Ishikawa (cell line): ENCODE data around the gene STYX.
A peak's percentile ranks its signal among the peaks of the same experiment; 100 is the strongest.

ENCODE experiments used
- CEBPB ChIP-seq: IDR thresholded peaks from 2 replicates; pipeline ENCODE4 v1.6.1; 2012
- CREB1 ChIP-seq: IDR thresholded peaks from 2 replicates; pipeline ENCODE4 v1.6.1; 2012; ENCODE audit warnings: low read depth
- EGR1 ChIP-seq: IDR thresholded peaks from 2 replicates; pipeline ENCODE4 v1.6.1; 2012
- EP300 ChIP-seq: IDR thresholded peaks from 2 replicates; pipeline ENCODE4 v1.6.1; 2012; ENCODE audit warnings: borderline replicate concordance
- FOXM1 ChIP-seq: IDR thresholded peaks from 2 replicates; pipeline ENCODE4 v1.6.1; 2012; ENCODE audit warnings: low read depth, borderline replicate concordance
- MAX ChIP-seq: IDR thresholded peaks from 2 replicates; pipeline ENCODE4 v1.6.1; 2012
- NFIC ChIP-seq: IDR thresholded peaks from 2 replicates; pipeline ENCODE4 v1.6.1; 2012
- RAD21 ChIP-seq: IDR thresholded peaks from 2 replicates; pipeline ENCODE4 v1.6.1; 2012; ENCODE audit warnings: low read depth
- REST ChIP-seq: IDR thresholded peaks from 2 replicates; pipeline ENCODE4 v1.6.1; 2012; ENCODE audit warnings: low read depth, mild to moderate bottlenecking
- TAF1 ChIP-seq: IDR thresholded peaks from 2 replicates; pipeline ENCODE4 v1.6.1; 2012; ENCODE audit warnings: low read depth, mild to moderate bottlenecking
- TCF12 ChIP-seq: IDR thresholded peaks from 2 replicates; pipeline ENCODE4 v1.6.1; 2012; ENCODE audit warnings: low read depth
- TEAD4 ChIP-seq: IDR thresholded peaks from 2 replicates; pipeline ENCODE4 v1.6.1; 2012
- YY1 ChIP-seq: IDR thresholded peaks from 2 replicates; pipeline ENCODE4 v1.6.1; 2012; ENCODE audit warnings: low read depth
- ZBTB7A ChIP-seq: IDR thresholded peaks from 2 replicates; pipeline ENCODE4 v1.6.1; 2012; ENCODE audit warnings: low read depth
- TF ChIP-seq, protein P1 (sequence below): IDR thresholded peaks from 2 replicates; pipeline ENCODE4 v1.6.1; 2012

STYX gene

DNA sequence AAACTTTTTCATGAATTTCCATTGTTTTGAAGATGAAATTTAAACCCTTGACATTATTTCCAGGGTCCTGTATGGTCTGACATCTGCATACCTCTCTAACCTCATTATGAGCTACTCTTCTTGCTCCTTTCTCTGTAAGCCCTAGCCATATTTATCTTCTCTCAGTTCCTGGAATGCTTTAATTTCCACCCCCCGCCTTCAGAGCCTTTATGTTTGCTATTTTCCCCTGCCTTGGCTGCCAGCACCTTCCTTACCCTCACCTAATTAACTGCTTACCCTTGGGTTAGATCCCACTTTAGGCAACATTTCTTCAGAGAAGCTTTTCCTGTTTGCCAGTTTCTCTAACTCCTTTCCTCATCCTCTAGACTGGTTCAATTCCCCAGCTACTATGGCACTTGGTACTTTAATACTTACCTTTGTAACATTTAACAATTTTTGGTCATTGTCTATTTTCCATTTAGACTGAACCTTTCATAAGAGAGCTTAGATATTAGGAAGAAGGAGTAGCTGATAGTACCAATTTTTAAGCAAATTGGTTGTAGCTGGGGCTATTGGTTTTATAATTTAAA is 6.0 kb downstream of the STYX start:
- no peak for TF ChIP-seq MAX
- TF ChIP-seq FOXM1 = no peak
- no peak for TF ChIP-seq NFIC
- no peak for TF ChIP-seq EGR1
- no peak for TF ChIP-seq EP300
- no peak for TF ChIP-seq RAD21
- TF ChIP-seq ZBTB7A = no peak
- TF ChIP-seq REST = no peak

DNA sequence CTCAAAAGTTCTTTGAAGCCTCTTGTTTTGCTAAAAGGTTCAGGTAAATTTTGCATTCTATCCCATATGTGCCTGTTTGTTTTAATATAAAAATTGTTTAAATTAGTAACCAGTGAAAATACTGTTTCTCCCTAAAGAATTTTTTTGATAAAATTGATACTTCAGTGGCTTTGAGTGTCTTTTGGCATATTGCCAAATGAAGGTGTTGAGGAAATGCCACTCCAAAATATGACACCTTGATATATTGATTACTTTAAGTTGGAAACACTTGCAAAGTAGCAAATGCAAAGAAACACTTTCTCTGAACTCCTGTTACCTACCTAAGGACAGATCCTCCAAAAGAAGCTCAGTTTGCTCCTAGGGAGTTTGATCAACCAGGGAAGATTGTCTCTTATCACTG is 8.4 kb downstream of the STYX start:
- TF ChIP-seq NFIC (peak; percentile 41; the same call in 1 of the 2 replicates), TAF1 (no peak)

- TF ChIP-seq TEAD4 (no peak), EP300 (no peak), EGR1 (no peak)
- TF ChIP-seq, protein P1, sequence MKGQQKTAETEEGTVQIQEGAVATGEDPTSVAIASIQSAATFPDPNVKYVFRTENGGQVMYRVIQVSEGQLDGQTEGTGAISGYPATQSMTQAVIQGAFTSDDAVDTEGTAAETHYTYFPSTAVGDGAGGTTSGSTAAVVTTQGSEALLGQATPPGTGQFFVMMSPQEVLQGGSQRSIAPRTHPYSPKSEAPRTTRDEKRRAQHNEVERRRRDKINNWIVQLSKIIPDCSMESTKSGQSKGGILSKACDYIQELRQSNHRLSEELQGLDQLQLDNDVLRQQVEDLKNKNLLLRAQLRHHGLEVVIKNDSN = no peak
These were observed 10.8 kb downstream of the STYX start for GRCh38 chr14:52740751-52741150.

DNA sequence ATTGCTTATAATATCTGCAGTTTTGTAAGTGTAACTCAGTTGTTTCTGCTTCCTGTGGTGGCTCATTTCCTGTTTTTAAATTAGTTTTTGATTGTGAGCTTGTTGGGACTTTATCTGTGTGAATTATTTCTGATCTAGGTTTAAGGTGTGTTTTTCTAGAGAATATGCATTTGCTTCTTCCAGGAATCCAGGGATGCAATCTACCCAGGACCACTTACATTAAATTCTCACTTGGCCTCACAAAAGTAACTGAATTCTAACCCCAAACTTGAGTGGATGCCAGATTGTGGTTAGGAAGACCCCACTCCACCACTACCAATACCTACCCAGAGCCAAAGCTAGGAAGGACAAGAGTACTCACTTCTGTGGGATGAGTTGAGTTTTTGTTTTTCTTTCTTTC is 11.9 kb downstream of the STYX start:
- TF ChIP-seq EGR1 (no peak), REST (no peak), NFIC (no peak), TCF12 (no peak)

DNA sequence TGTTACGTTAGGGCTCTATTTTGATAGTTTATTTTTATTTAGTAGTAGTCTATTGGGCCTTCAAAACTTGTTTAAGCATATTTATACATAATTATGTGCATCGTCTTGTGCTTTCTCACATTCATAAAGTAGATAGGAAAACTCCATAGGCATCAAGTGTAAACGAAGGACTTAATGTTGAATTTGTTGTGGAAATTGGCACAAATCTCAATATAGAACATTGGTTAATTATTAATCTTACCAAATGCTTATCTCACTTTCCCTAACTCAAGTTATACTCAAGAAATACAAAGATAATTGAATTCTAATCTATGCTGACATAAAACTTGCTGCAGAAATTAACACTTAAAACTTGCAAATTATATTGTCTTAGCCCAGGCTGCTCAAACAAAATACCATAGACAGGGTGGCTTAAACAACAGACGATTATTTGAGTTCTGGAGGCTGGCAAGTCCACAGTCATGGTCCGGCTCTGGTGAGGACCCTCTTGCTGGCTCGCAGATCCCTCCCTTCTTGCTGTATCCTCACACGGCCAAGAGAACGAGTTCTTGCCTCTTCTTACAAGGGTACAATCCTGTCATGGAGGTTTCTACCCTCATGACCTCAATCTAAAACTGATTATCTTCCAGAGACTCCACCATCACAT is 18.8 kb downstream of the STYX start:
- TF ChIP-seq TCF12 (no peak), NFIC (no peak), MAX (no peak), CEBPB (no peak), REST (no peak), FOXM1 (no peak), RAD21 (no peak), EGR1 (no peak), TEAD4 (no peak), EP300 (no peak), ZBTB7A (no peak), CREB1 (no peak), YY1 (no peak), TAF1 (no peak)
- TF ChIP-seq, protein P1 = no peak
